GM10266 (cell line): ENCODE results near the gene FBXO3.

Experiments used
- DNase-seq: peaks from one replicate; pipeline ENCODE4 v3.0.0; 2012; ENCODE audit errors: extremely low spot score
- CTCF ChIP-seq: IDR thresholded peaks from 2 replicates; pipeline ENCODE4 v1.5.1; 2012; ENCODE audit warnings: mild to moderate bottlenecking, low read depth; ENCODE audit not compliant: control insufficient read depth, insufficient read depth; ENCODE audit errors: missing control alignments

The FBXO3 gene

GRCh38 chr11:33775832-33776470 is 1.6 kb upstream of the FBXO3 start:
- DNase-seq, result no peak
- TF ChIP-seq CTCF, result no peak

GRCh38 chr11:33775467-33775807 is 1.1 kb upstream of the FBXO3 start:
- no peak for DNase-seq
- no peak for TF ChIP-seq CTCF

GRCh38 chr11:33774736-33775466 is 581 bp upstream of the FBXO3 start:
- no peak for TF ChIP-seq CTCF
- no peak for DNase-seq

GRCh38 chr11:33773404-33773986 is 825 bp downstream of the FBXO3 start:
- TF ChIP-seq CTCF, result peak; percentile 1
- DNase-seq, result peak; percentile 53

GRCh38 chr11:33772870-33773269 is 1.4 kb downstream of the FBXO3 start:
- DNase-seq, result no peak
- no peak for TF ChIP-seq CTCF

- TF ChIP-seq CTCF, result no peak
- DNase-seq, result no peak
Measured at GRCh38 chr11:33772300-33772699, 2.0 kb downstream of the FBXO3 start.

GRCh38 chr11:33770236-33770635 is 4.1 kb downstream of the FBXO3 start:
- no peak for TF ChIP-seq CTCF
- DNase-seq, result no peak
